Osteoblast (primary cell): ENCODE data around the gene RTP5. TPM values are rescaled to one million over a fixed set of nuclear protein-coding genes. Genes with fewer than 3 reads are reported as not detected.
A peak's percentile ranks its signal among the peaks of the same experiment; 100 is the strongest.

Experiments
- DNase-seq: peaks from one replicate; pipeline ENCODE4 v3.0.0; 2011; ENCODE audit warnings: low spot score, mixed read lengths; ENCODE audit not compliant: insufficient read length; ENCODE audit errors: missing footprints
- H2AFZ ChIP-seq: 2 replicates; pipeline ENCODE4 v1.6.0; 2011; ENCODE audit warnings: mild to moderate bottlenecking, low read length
- H3K27ac ChIP-seq: 2 replicates; pipeline ENCODE4 v1.5.1; 2011; ENCODE audit warnings: mild to moderate bottlenecking, low read depth, low read length, moderate library complexity
- H3K27me3 ChIP-seq: 2 replicates; pipeline ENCODE4 v1.6.0; 2012; ENCODE audit warnings: mild to moderate bottlenecking, control low read depth, inconsistent platforms, low read length, moderate library complexity; ENCODE audit not compliant: insufficient read depth
- H3K36me3 ChIP-seq: 2 replicates; pipeline ENCODE4 v1.5.1; 2011; ENCODE audit warnings: mild to moderate bottlenecking, low read length, control low read depth, moderate library complexity; ENCODE audit not compliant: insufficient read depth
- H3K4me1 ChIP-seq: 2 replicates; pipeline ENCODE4 v1.5.1; 2011; ENCODE audit warnings: mild to moderate bottlenecking, low read length, control low read depth, moderate library complexity; ENCODE audit not compliant: insufficient read depth
- H3K4me2 ChIP-seq: 2 replicates; pipeline ENCODE4 v1.6.0; 2011; ENCODE audit warnings: mild to moderate bottlenecking, low read length; ENCODE audit not compliant: insufficient read depth
- H3K4me3 ChIP-seq: fragments of 200-600 bp; sonication (generic); 3 replicates; pipeline ENCODE4 v1.5.1; 2012; ENCODE audit warnings: mild to moderate bottlenecking, low read length, inconsistent platforms; ENCODE audit not compliant: insufficient read depth
- H3K79me2 ChIP-seq: 2 replicates; pipeline ENCODE4 v1.6.0; 2012; ENCODE audit warnings: mild to moderate bottlenecking, low read length, control low read depth, inconsistent platforms; ENCODE audit not compliant: insufficient read depth
- H3K9me3 ChIP-seq: 2 replicates; pipeline ENCODE4 v1.5.1; 2011; ENCODE audit warnings: low read depth, low read length, control low read depth
- H4K20me1 ChIP-seq: 2 replicates; pipeline ENCODE4 v1.6.0; 2012; ENCODE audit warnings: mild to moderate bottlenecking, low read length, control low read depth; ENCODE audit not compliant: insufficient read depth
- total RNA-seq: library from RNA; depleted of rRNA; stranded (reverse); fragments of >200 nt; gene quantifications from 2 replicates; pipeline ENCODE4 v1.2.3, GENCODE V29; 2012
- TF ChIP-seq, protein P1 (sequence below): IDR thresholded peaks from 2 replicates; pipeline ENCODE4 v1.5.1; 2011; ENCODE audit warnings: mild to moderate bottlenecking, low read depth, low read length, moderate library complexity; ENCODE audit errors: extremely low read depth

The RTP5 gene
- total RNA-seq, 1 donor = not detected

DNA sequence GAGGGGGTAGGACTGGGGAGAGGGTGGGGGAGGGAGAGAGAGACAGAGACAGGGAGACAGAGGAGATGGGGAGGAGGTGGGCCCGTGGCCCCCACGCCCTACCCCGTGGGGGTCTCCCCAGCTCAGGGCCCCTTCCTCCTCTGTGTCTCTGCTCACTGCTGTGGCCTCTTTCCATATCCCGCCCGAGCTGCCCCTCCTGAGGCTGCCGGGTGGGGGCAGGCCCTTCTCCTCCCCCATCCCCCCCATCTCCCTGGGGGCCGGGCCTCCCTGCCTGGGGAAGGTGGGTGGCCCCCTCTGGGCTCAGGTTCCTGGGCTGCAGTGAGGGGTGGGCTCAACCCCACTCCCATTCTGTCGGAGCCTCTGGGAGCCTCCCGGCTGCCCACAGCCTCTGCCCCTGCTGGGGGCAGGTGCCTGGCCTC is 10.5 kb upstream of the RTP5 start:
- Histone ChIP-seq H3K27me3 (peaks cover under 1% of the 10 kb centered on the region), H3K27ac (no peak overlapping the region), H3K79me2 (no peaks in the 10 kb centered on the region), H3K4me2 (no peak overlapping the region), H3K36me3 (no peaks in the 10 kb centered on the region), H3K4me3 (no peak overlapping the region), H3K4me1 (no peaks in the 10 kb centered on the region), H2AFZ (no peak overlapping the region), H3K9me3 (no peaks in the 10 kb centered on the region), H4K20me1 (no peaks in the 10 kb centered on the region)
- DNase-seq = peak; percentile 85
- TF ChIP-seq, protein P1, sequence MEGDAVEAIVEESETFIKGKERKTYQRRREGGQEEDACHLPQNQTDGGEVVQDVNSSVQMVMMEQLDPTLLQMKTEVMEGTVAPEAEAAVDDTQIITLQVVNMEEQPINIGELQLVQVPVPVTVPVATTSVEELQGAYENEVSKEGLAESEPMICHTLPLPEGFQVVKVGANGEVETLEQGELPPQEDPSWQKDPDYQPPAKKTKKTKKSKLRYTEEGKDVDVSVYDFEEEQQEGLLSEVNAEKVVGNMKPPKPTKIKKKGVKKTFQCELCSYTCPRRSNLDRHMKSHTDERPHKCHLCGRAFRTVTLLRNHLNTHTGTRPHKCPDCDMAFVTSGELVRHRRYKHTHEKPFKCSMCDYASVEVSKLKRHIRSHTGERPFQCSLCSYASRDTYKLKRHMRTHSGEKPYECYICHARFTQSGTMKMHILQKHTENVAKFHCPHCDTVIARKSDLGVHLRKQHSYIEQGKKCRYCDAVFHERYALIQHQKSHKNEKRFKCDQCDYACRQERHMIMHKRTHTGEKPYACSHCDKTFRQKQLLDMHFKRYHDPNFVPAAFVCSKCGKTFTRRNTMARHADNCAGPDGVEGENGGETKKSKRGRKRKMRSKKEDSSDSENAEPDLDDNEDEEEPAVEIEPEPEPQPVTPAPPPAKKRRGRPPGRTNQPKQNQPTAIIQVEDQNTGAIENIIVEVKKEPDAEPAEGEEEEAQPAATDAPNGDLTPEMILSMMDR = no peak

DNA sequence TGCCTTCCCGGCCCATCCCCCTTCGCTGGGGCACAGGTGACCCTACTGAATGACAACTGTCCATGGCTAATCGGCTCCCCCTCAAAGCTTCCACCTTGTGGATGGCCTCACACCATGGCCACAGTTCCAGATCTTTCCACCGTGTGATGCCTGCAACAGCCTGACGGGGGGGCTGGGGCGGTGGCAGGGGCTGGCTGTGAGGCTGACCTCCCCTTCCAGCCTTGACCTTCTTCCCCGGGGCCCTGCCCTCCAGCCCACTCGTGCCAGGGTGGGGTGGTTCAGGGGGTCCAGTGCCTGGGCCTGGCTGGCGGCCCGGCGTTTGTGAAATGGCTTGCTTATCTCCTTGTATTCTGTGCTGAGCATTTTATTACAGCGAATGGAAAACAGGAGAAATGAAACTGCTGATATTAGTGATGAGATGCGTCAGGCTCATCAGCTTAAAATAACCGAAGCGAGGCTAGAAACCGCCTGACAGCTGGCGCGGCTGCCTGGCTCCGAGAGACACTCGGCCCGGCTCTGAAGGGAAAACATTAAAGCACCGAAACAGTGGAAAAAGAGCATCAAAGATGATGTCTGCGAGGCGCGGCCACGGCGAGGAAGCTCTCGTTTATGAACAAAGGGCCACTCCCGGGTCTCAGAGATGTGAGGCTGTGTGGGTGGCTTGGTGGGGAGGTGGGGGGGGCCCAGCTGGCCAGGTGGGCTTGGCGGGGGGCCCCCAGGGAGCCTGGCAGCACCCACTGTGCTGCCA is 9.9 kb upstream of the RTP5 start:
- Histone ChIP-seq H4K20me1 (no peaks in the 10 kb centered on the region), H3K4me3 (peak overlapping the region; percentile 30), H3K36me3 (no peaks in the 10 kb centered on the region), H3K27me3 (peaks cover 2% of the 10 kb centered on the region), H3K4me1 (no peaks in the 10 kb centered on the region), H3K79me2 (no peaks in the 10 kb centered on the region), H3K27ac (no peak overlapping the region), H3K4me2 (peak overlapping the region; percentile 55), H3K9me3 (no peaks in the 10 kb centered on the region), H2AFZ (no peak overlapping the region)
- peak; percentile 93 for DNase-seq
- TF ChIP-seq, protein P1 = peak; percentile 15

DNA sequence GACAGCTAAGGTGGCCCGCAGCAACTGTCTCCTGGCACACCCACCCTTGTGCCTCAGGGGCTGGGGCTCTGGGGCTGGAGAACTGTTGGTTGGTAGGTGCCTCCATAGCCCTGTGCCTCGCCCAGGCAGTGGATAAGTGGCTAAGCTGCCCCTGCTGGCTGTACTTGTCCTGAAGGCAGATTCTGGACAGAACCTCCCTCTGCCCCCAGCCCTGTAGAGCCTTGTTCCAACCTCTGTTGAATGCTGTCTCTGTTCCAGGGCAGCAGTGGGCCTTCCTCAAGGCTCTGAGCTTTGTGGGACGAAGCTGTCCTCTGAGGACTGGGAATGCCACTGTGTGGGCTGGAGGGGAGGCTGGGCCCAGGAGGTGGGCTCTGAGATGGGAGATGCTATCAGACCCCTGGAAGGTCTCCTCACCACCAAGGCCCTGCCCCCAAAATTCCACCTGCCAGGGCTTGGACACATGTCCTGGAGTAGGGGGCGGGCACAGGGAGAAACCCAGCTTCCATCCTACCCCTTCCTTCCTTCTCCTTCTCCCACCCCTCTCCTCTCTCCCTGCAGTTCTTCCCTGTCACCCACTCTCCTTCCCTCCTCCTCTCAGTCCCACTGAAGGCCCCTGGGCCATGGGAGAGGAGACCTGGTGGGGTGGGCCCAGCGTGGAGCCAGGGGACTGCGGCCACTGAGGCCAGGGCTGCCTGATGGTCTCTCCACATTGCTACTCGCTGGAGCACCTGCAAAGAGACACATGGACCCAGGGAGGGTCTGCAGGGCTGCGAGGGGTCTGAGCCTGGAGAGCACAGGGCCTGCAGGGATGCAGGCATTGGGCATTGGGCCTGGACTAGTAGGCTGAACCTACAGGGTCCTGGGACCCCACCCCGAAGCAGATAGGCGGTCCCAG is 9.1 kb upstream of the RTP5 start:
- TF ChIP-seq, protein P1 = no peak
- no peaks in the 10 kb centered on the region for H4K20me1 ChIP-seq
- no peak overlapping the region for H3K27ac ChIP-seq
- H3K27me3 ChIP-seq = peaks cover 3% of the 10 kb centered on the region
- no peaks in the 10 kb centered on the region for H3K36me3 ChIP-seq
- no peaks in the 10 kb centered on the region for H3K4me1 ChIP-seq
- H3K9me3 ChIP-seq = no peaks in the 10 kb centered on the region
- peak; percentile 91 for DNase-seq
- H3K4me2 ChIP-seq = peak overlapping the region; percentile 55
- no peaks in the 10 kb centered on the region for H3K79me2 ChIP-seq
- no peak overlapping the region for H3K4me3 ChIP-seq
- H2AFZ ChIP-seq = no peak overlapping the region

DNA sequence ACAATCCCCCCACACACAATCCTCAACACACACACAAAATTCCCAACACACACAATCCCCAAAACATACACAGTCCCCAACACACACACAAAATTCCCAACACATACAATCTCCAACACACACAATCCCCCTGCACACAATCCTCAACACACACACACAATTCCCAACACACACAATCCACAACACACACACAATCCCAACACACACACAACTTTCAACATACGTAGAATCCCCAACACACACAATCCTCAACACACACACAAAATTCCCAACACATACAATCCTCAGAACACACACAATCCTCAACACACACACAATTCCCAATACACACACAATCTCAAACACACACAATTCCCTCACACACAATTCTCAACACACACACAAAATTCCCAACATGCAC is 8.3 kb upstream of the RTP5 start:
- Histone ChIP-seq H2AFZ (no peak overlapping the region), H3K27me3 (peaks cover 9% of the 10 kb centered on the region), H3K4me2 (no peak overlapping the region), H4K20me1 (no peaks in the 10 kb centered on the region), H3K4me3 (no peak overlapping the region), H3K4me1 (no peaks in the 10 kb centered on the region), H3K36me3 (no peaks in the 10 kb centered on the region), H3K9me3 (no peaks in the 10 kb centered on the region), H3K79me2 (no peaks in the 10 kb centered on the region), H3K27ac (no peak overlapping the region)
- DNase-seq = no peak
- TF ChIP-seq, protein P1 = no peak
